Liver (tissue), 9 donors: ENCODE data around the gene FBN2. TPM values are rescaled to one million over a fixed set of nuclear protein-coding genes. Genes with fewer than 3 reads are reported as not detected.

Experiments
- DNase-seq: peaks from one replicate; pipeline ENCODE4 v3.0.0-alpha.2; 2017; ENCODE audit warnings: low spot score
- H3K27ac ChIP-seq, 2 donors: one replicate each; pipeline ENCODE4 v1.7.0; 2013; ENCODE audit warnings: inconsistent platforms in 2 of 2, low read length in 2 of 2, control low read depth in 1 of 2, low read depth in 1 of 2, mild to moderate bottlenecking in 1 of 2
- H3K27me3 ChIP-seq, 4 donors: one replicate each; pipeline versions ENCODE4 v1.6.1 to v1.7.0; 2013; ENCODE audit warnings: low read length in 3 of 4, inconsistent platforms in 1 of 4, mild to moderate bottlenecking in 1 of 4, moderate library complexity in 1 of 4; ENCODE audit not compliant: control insufficient read depth in 4 of 4, insufficient read depth in 4 of 4
- H3K36me3 ChIP-seq, 4 donors: one replicate each; pipeline versions ENCODE4 v1.6.1 to v1.7.0; 2013; ENCODE audit warnings: low read length in 3 of 4, mild to moderate bottlenecking in 3 of 4, low read depth in 1 of 4, moderate library complexity in 1 of 4; ENCODE audit not compliant: control insufficient read depth in 4 of 4, insufficient read depth in 3 of 4
- H3K4me1 ChIP-seq, 4 donors: one replicate each; pipeline versions ENCODE4 v1.6.1 to v1.7.0; 2013; ENCODE audit warnings: low read length in 3 of 4, mild to moderate bottlenecking in 3 of 4, moderate library complexity in 1 of 4; ENCODE audit not compliant: control insufficient read depth in 4 of 4, insufficient read depth in 4 of 4
- H3K4me3 ChIP-seq, 3 donors: one replicate each; pipeline versions ENCODE4 v1.6.1 to v1.7.0; 2013; ENCODE audit warnings: low read length in 3 of 3, control low read depth in 1 of 3, low read depth in 1 of 3, mild to moderate bottlenecking in 1 of 3
- H3K9ac ChIP-seq, 2 donors: one replicate each; pipeline ENCODE4 v1.7.0; 2013; ENCODE audit warnings: low read length in 2 of 2, mild to moderate bottlenecking in 2 of 2, moderate library complexity in 2 of 2, control low read depth in 1 of 2, low read depth in 1 of 2
- H3K9me3 ChIP-seq, 4 donors: one replicate each; pipeline versions ENCODE4 v1.6.1 to v1.7.0; 2013; ENCODE audit warnings: low read length in 3 of 4; ENCODE audit not compliant: control insufficient read depth in 4 of 4
- ATF3 ChIP-seq: IDR thresholded peaks from 2 replicates; pipeline ENCODE4 v1.6.1; 2016; ENCODE audit warnings: antibody characterized with exemption
- CTCF ChIP-seq: fragments of 150-350 bp; IDR thresholded peaks from 2 replicates; pipeline ENCODE4 v1.5.1; 2017; ENCODE audit warnings: improper control_type of control experiment, low read depth, low read length; ENCODE audit not compliant: missing input control
- EGR1 ChIP-seq, 2 donors: IDR thresholded peaks; 2 replicates each; pipeline ENCODE4 v1.6.1; 2016 to 2018; ENCODE audit warnings: antibody characterized with exemption in 2 of 2, low read depth in 2 of 2
- FOXA1 ChIP-seq: IDR thresholded peaks from 2 replicates; pipeline ENCODE4 v1.6.1; 2016; ENCODE audit warnings: antibody characterized with exemption
- FOXA2 ChIP-seq: IDR thresholded peaks from 2 replicates; pipeline ENCODE4 v1.6.1; 2016; ENCODE audit warnings: antibody characterized with exemption
- GABPA ChIP-seq, 2 donors: IDR thresholded peaks in 1 of 2; conservative IDR thresholded peaks in 1 of 2; 2 replicates each; pipeline ENCODE4 v1.6.1; 2016; ENCODE audit warnings: antibody characterized with exemption in 2 of 2, mild to moderate bottlenecking in 1 of 2, moderate library complexity in 1 of 2
- HNF4A ChIP-seq, 2 donors: conservative IDR thresholded peaks; 2 replicates each; pipeline ENCODE4 v1.6.1; 2016; ENCODE audit warnings: antibody characterized with exemption in 2 of 2, mild to moderate bottlenecking in 2 of 2
- HNF4G ChIP-seq: IDR thresholded peaks from 2 replicates; pipeline ENCODE4 v1.6.1; 2016; ENCODE audit warnings: antibody characterized with exemption
- JUND ChIP-seq, 2 donors: IDR thresholded peaks; 2 replicates each; pipeline ENCODE4 v1.6.1; 2016; ENCODE audit warnings: antibody characterized with exemption in 2 of 2
- MAX ChIP-seq: IDR thresholded peaks from 2 replicates; pipeline ENCODE4 v1.6.1; 2016; ENCODE audit warnings: antibody characterized with exemption
- NR2F2 ChIP-seq: IDR thresholded peaks from 2 replicates; pipeline ENCODE4 v1.6.1; 2016; ENCODE audit warnings: antibody characterized with exemption
- RAD21 ChIP-seq, 2 donors: IDR thresholded peaks; 2 replicates each; pipeline ENCODE4 v1.6.1; 2016; ENCODE audit warnings: antibody characterized with exemption in 2 of 2, mild to moderate bottlenecking in 2 of 2
- REST ChIP-seq: IDR thresholded peaks from 2 replicates; pipeline ENCODE4 v1.6.1; 2016; ENCODE audit warnings: antibody characterized with exemption, mild to moderate bottlenecking
- RXRA ChIP-seq, 2 donors: IDR thresholded peaks; 2 replicates each; pipeline ENCODE4 v1.6.1; 2017 to 2018; ENCODE audit warnings: antibody characterized with exemption in 2 of 2, mild to moderate bottlenecking in 1 of 2
- SP1 ChIP-seq: IDR thresholded peaks from 2 replicates; pipeline ENCODE4 v1.6.1; 2018; ENCODE audit warnings: antibody characterized with exemption, mild to moderate bottlenecking
- TAF1 ChIP-seq: conservative IDR thresholded peaks from 2 replicates; pipeline ENCODE4 v1.6.1; 2016; ENCODE audit warnings: antibody characterized with exemption, mild to moderate bottlenecking
- YY1 ChIP-seq: IDR thresholded peaks from 2 replicates; pipeline ENCODE4 v1.6.1; 2016; ENCODE audit warnings: antibody characterized with exemption, mild to moderate bottlenecking
- ZBTB33 ChIP-seq: IDR thresholded peaks from 2 replicates; pipeline ENCODE4 v1.6.1; 2016; ENCODE audit warnings: antibody characterized with exemption
- WGBS: extraction: QIAGEN DNeasy Blood & Tissue Kit; methylation state at CpG from one replicate; pipeline ENCODE4 v1.1.7; 2013; 5-methylcytosine and 5-hydroxymethylcytosine counted together
- polyA plus RNA-seq, 2 donors: library from polyadenylated mRNA; stranded (reverse) in 1 of 2; unstranded in 1 of 2; fragments of 200-250 nt in 1 of 2; fragments of >200 nt in 1 of 2; fragmentation: Nextera tagmentation in 1 of 2; extraction: Ambion mirVana in 1 of 2; gene quantifications; one replicate each; pipeline versions ENCODE4 v1.2.1 to v1.2.3, GENCODE V29; 2013 to 2015
- total RNA-seq, 2 donors: library from RNA; depleted of rRNA; stranded (reverse); fragments of >200 nt; gene quantifications; one replicate each; pipeline ENCODE4 v1.2.3, GENCODE V29; 2014
- donor health status: healthy.
- donor health status: healthy.
- donor health status: healthy.
- donor health status: healthy.
- donor health status: healthy.

Gene FBN2
- total and polyA plus RNA-seq, 4 donors: 0.08 to 4.1 (median 0.47) TPM

GRCh38 chr5:128434993-128435392, 103.1 kb downstream of the FBN2 start:
- Histone ChIP-seq H3K36me3 (no peaks in the 10 kb centered on the region), H3K9me3 (no peaks in the 10 kb centered on the region), H3K27me3 (peaks cover 0 to 2% (median 0%) of the 10 kb centered on the region in 4 donors), H3K9ac (no peak overlapping the region), H3K4me3 (no peak overlapping the region), H3K27ac (no peak overlapping the region), H3K4me1 (no peaks in the 10 kb centered on the region)
- TF ChIP-seq HNF4G (no peak), FOXA1 (no peak), HNF4A (conservative IDR thresholded peaks at IDR 0.05) (no peak), RXRA (IDR thresholded peaks at IDR 0.05) (no peak), MAX (no peak), ZBTB33 (no peak), EGR1 (IDR thresholded peaks at IDR 0.05; ENCODE audit: low read depth in 2 of 2) (no peak), GABPA (IDR thresholded peaks at IDR 0.05 in 1 of 2, conservative IDR thresholded peaks at IDR 0.05 in 1 of 2) (no peak), YY1 (no peak), JUND (IDR thresholded peaks at IDR 0.05) (no peak)
- DNase-seq: no peak

- Histone ChIP-seq H3K27ac (no peak overlapping the region), H3K9me3 (no peaks in the 10 kb centered on the region), H3K4me1 (no peaks in the 10 kb centered on the region), H3K9ac (no peak overlapping the region), H3K36me3 (no peaks in the 10 kb centered on the region), H3K4me3 (no peak overlapping the region), H3K27me3 (peaks cover 0 to 2% (median 0%) of the 10 kb centered on the region in 4 donors)
- WGBS: 73% methylated on average over 2 of the region's 2 CpGs
- DNase-seq: no peak
- TF ChIP-seq GABPA (IDR thresholded peaks at IDR 0.05 in 1 of 2, conservative IDR thresholded peaks at IDR 0.05 in 1 of 2): no peak
- TF ChIP-seq HNF4A (conservative IDR thresholded peaks at IDR 0.05): no peak
- no peak for TF ChIP-seq MAX
- TF ChIP-seq RAD21 (IDR thresholded peaks at IDR 0.05): no peak
- no peak for TF ChIP-seq JUND (IDR thresholded peaks at IDR 0.05)
- no peak for TF ChIP-seq FOXA1
- TF ChIP-seq REST: no peak
- TF ChIP-seq CTCF: no peak
- TF ChIP-seq ATF3: no peak
- TF ChIP-seq RXRA (IDR thresholded peaks at IDR 0.05): no peak
- TF ChIP-seq NR2F2: no peak
- no peak for TF ChIP-seq TAF1
- no peak for TF ChIP-seq FOXA2
- no peak for TF ChIP-seq HNF4G
- no peak for TF ChIP-seq YY1
- no peak for TF ChIP-seq EGR1 (IDR thresholded peaks at IDR 0.05; ENCODE audit: low read depth in 2 of 2)
- no peak for TF ChIP-seq SP1
- TF ChIP-seq ZBTB33: no peak
These were observed 105.1 kb downstream of the FBN2 start for GRCh38 chr5:128432913-128433440.
